Naive B cell (primary cell): Measurements from ENCODE around the gene ATG2A. TPM values are rescaled to one million over a fixed set of nuclear protein-coding genes. Genes with fewer than 3 reads are reported as not detected.

Experiments
- ATAC-seq, 2 donors: fragments of 150-1000 bp; cut with Tn5 transposase; 2 replicates each; pipeline ENCODE4 v1.10.0; 2021; ENCODE audit warnings: low read depth in 2 of 2, mild to moderate bottlenecking in 2 of 2, moderate library complexity in 2 of 2
- DNase-seq: peaks from one replicate; pipeline ENCODE4 v3.0.0; 2022
- H3K27ac Mint-ChIP-seq, 6 donors: one replicate each; pipeline ENCODE4 v1.8.0; 2020 to 2022; ENCODE audit warnings: mild to moderate bottlenecking in 6 of 6, mixed read lengths in 6 of 6, moderate library complexity in 5 of 6, inconsistent platforms in 2 of 6
- H3K27me3 Mint-ChIP-seq, 3 donors: one replicate each; pipeline ENCODE4 v1.8.0; 2021 to 2022; ENCODE audit warnings: mixed read lengths in 3 of 3, mild to moderate bottlenecking in 1 of 3
- H3K36me3 Mint-ChIP-seq, 2 donors: one replicate each; pipeline ENCODE4 v1.8.0; 2020 to 2022; ENCODE audit warnings: mixed read lengths in 2 of 2, inconsistent platforms in 1 of 2, mild to moderate bottlenecking in 1 of 2
- H3K4me1 Mint-ChIP-seq, 3 donors: one replicate each; pipeline ENCODE4 v1.8.0; 2020 to 2022; ENCODE audit warnings: mixed read lengths in 3 of 3, inconsistent platforms in 1 of 3, mild to moderate bottlenecking in 1 of 3, moderate library complexity in 1 of 3
- H3K4me3 Mint-ChIP-seq, 8 donors: one replicate each; pipeline ENCODE4 v1.8.0; 2020 to 2022; ENCODE audit warnings: mild to moderate bottlenecking in 8 of 8, mixed read lengths in 8 of 8, moderate library complexity in 8 of 8, inconsistent platforms in 2 of 8
- H3K9me3 Mint-ChIP-seq, 7 donors: one replicate each; pipeline ENCODE4 v1.8.0; 2020 to 2022; ENCODE audit warnings: mixed read lengths in 7 of 7, mild to moderate bottlenecking in 5 of 7, inconsistent platforms in 2 of 7, moderate library complexity in 1 of 7
- polyA plus RNA-seq, 6 donors: library from polyadenylated mRNA; unstranded; fragments of 300-500 nt; fragmentation: Illumina TruSeq; gene quantifications; one replicate each; pipeline ENCODE4 v1.2.3, GENCODE V29; 2021; ENCODE audit warnings: low read depth in 6 of 6

The ATG2A gene
- polyA plus RNA-seq, 6 donors from 2014 or later = 2.8 to 5.0 (median 3.4) TPM; not detected in 1

DNA sequence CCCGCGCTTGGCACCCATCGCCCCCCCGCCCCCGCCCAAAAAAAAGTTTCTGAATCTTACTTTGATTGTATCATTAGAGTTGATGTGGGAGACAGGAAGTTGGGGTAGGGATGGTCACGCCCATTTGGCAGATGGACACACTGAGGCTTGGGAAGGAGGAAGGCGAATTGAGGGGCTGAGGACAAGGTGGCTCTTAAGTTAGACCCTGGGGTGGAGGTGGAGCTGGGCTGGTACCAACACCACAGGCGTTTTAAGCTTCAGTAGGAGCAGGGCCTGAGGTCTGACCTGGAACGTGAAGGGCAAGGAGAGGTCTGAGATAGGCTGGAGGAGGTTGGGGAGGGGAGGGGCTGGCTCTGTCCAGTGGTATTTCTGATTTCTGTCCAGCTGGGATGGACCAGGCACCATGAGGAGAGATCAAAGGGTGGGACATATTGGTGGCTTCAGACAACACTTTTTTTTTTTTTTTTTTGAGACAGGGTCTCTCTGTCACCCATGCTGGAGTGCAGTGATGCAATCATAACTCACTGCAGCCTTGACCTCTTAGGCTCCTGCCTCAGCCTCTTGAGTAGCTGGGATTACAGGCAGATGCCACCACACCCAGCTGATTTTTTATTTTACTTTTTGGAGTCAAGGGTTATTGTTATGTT, 71.8 kb downstream of the ATG2A start:
- no peaks in the 10 kb centered on the region for H3K36me3 Mint-ChIP-seq
- DNase-seq = no peak

More for the DNA sequence above, 71.8 kb downstream of the ATG2A start:
- H3K4me1 Mint-ChIP-seq = peaks cover 36 to 52% (median 49%) of the 10 kb centered on the region in 3 donors
- ATAC-seq = no peak
- H3K9me3 Mint-ChIP-seq = no peaks in the 10 kb centered on the region
- peak overlapping the region in 5 of 6 donors; percentile 4 to 96 (median 89) for H3K27ac Mint-ChIP-seq
- H3K27me3 Mint-ChIP-seq = no peaks in the 10 kb centered on the region
- peak overlapping the region; percentile 50 to 89 (median 80) for H3K4me3 Mint-ChIP-seq

Other genes with a start within 250 kb of the ATG2A start
- not detected for gene NRXN2, start 194.0 kb downstream of the ATG2A start, polyA plus RNA-seq
- 100 to 1,000 TPM; 274 to 429 (median 285) TPM for gene RASGRP2, start 173.1 kb downstream of the ATG2A start, polyA plus RNA-seq
- 1 to 10 TPM in 5 of 6 donors, not detected in 1; 2.1 to 4.9 (median 2.2) TPM for gene PYGM, start 157.2 kb downstream of the ATG2A start, polyA plus RNA-seq
- 100 to 1,000 TPM in 4 of 6 donors, 10 to 100 TPM in 2; 68.6 to 242 (median 132) TPM for gene SF1, start 138.7 kb downstream of the ATG2A start, polyA plus RNA-seq
- gene MAP4K2, start 114.0 kb downstream of the ATG2A start, polyA plus RNA-seq = 10 to 100 TPM; 29.8 to 65.0 (median 39.7) TPM
- 10 to 100 TPM; 12.3 to 49.5 (median 27.4) TPM for gene MEN1, start 106.7 kb downstream of the ATG2A start, polyA plus RNA-seq
- under 1 TPM in 4 of 6 donors, not detected in 2; 0.17 to 0.57 (median 0.33) TPM for gene CDC42BPG, start 72.6 kb downstream of the ATG2A start, polyA plus RNA-seq
- 100 to 1,000 TPM in 2 of 6 donors, 10 to 100 TPM in 4; 65.3 to 119 (median 90.7) TPM for gene EHD1, start 38.6 kb downstream of the ATG2A start, polyA plus RNA-seq
- gene PPP2R5B, start 7.5 kb upstream of the ATG2A start, polyA plus RNA-seq = 10 to 100 TPM in 3 of 6 donors, 1 to 10 TPM in 3; 7.2 to 15.1 (median 10.2) TPM
- not detected for gene GPHA2, start 18.7 kb upstream of the ATG2A start, polyA plus RNA-seq
- 1 to 10 TPM in 2 of 6 donors, under 1 TPM in 2, not detected in 2; 0.48 to 1.7 (median 1.1) TPM for gene MAJIN, start 54.9 kb upstream of the ATG2A start, polyA plus RNA-seq
- gene BATF2, start 79.8 kb upstream of the ATG2A start, polyA plus RNA-seq = 1 to 10 TPM in 3 of 6 donors, under 1 TPM in 2, not detected in 1; 0.13 to 2.9 (median 1.6) TPM
- gene ARL2, start 97.0 kb upstream of the ATG2A start, polyA plus RNA-seq = 10 to 100 TPM; 45.9 to 74.0 (median 64.2) TPM
- 10 to 100 TPM; 11.7 to 18.3 (median 14.9) TPM for gene SNX15, start 110.2 kb upstream of the ATG2A start, polyA plus RNA-seq
- gene SAC3D1, start 124.0 kb upstream of the ATG2A start, polyA plus RNA-seq = 1 to 10 TPM; 4.7 to 9.6 (median 6.4) TPM
- 10 to 100 TPM; 19.4 to 28.3 (median 24.3) TPM for gene NAALADL1, start 141.3 kb upstream of the ATG2A start, polyA plus RNA-seq
- gene CDCA5, start 166.8 kb upstream of the ATG2A start, polyA plus RNA-seq = under 1 TPM in 5 of 6 donors, not detected in 1; 0.11 to 1.00 (median 0.47) TPM
- gene ZFPL1, start 167.0 kb upstream of the ATG2A start, polyA plus RNA-seq = 10 to 100 TPM; 30.0 to 37.4 (median 35.0) TPM
- gene VPS51, start 179.0 kb upstream of the ATG2A start, polyA plus RNA-seq = 100 to 1,000 TPM in 2 of 6 donors, 10 to 100 TPM in 4; 80.5 to 106 (median 91.2) TPM
- gene TM7SF2, start 194.7 kb upstream of the ATG2A start, polyA plus RNA-seq = 10 to 100 TPM; 11.6 to 18.4 (median 15.0) TPM
- gene ZNHIT2, start 200.5 kb upstream of the ATG2A start, polyA plus RNA-seq = 10 to 100 TPM in 4 of 6 donors, 1 to 10 TPM in 2; 6.3 to 16.5 (median 14.1) TPM
- 1,000 to 10,000 TPM; 1,024 to 1,586 (median 1,385) TPM for gene FAU, start 204.9 kb upstream of the ATG2A start, polyA plus RNA-seq
- 100 to 1,000 TPM in 3 of 6 donors, 10 to 100 TPM in 3; 68.8 to 111 (median 102) TPM for gene MRPL49, start 205.1 kb upstream of the ATG2A start, polyA plus RNA-seq
- gene SYVN1, start 217.3 kb upstream of the ATG2A start, polyA plus RNA-seq = 10 to 100 TPM; 21.4 to 86.9 (median 43.5) TPM